Skeletal muscle cell (primary cell): ENCODE measurements around the gene RGMB.

Source experiments
- DNase-seq: peaks from one replicate; pipeline ENCODE4 v3.0.0-alpha.2; 2010; ENCODE audit warnings: low read depth
- H3K4me3 ChIP-seq: 2 replicates; pipeline ENCODE4 v1.5.1; 2011; ENCODE audit warnings: low read depth, mild to moderate bottlenecking, control low read depth, low read length, moderate library complexity

Gene RGMB

GRCh38 chr5:98765815-98766214 is 7.6 kb upstream of the RGMB start:
- no peak overlapping the region for H3K4me3 ChIP-seq
- no peak for DNase-seq

- H3K4me3 ChIP-seq, result no peak overlapping the region
- DNase-seq, result no peak
Measured at GRCh38 chr5:98767581-98767980, 5.9 kb upstream of the RGMB start.

GRCh38 chr5:98768160-98768959 is 5.1 kb upstream of the RGMB start:
- no peak for DNase-seq
- H3K4me3 ChIP-seq, result peak overlapping the region; percentile 83

GRCh38 chr5:98768960-98769209 is 4.6 kb upstream of the RGMB start:
- H3K4me3 ChIP-seq, result peak overlapping the region; percentile 83
- no peak for DNase-seq

GRCh38 chr5:98769210-98769958 is 4.1 kb upstream of the RGMB start:
- peak; percentile 53 for DNase-seq

GRCh38 chr5:98769959-98770208 is 3.6 kb upstream of the RGMB start:
- peak overlapping the region; percentile 83 for H3K4me3 ChIP-seq
- no peak for DNase-seq

More at GRCh38 chr5:98769210-98769958, 4.1 kb upstream of the RGMB start:
- peak overlapping the region; percentile 83 for H3K4me3 ChIP-seq

- H3K4me3 ChIP-seq, result peak overlapping the region; percentile 83
- no peak for DNase-seq
Measured at GRCh38 chr5:98770209-98770910, 3.1 kb upstream of the RGMB start.

- no peak for DNase-seq
- H3K4me3 ChIP-seq, result peak overlapping the region; percentile 83
Measured at GRCh38 chr5:98770911-98771322, 2.5 kb upstream of the RGMB start.

- H3K4me3 ChIP-seq, result peak overlapping the region; percentile 83
- DNase-seq, result peak; percentile 74
Measured at GRCh38 chr5:98771382-98772109, 1.9 kb upstream of the RGMB start.

- peak overlapping the region; percentile 83 for H3K4me3 ChIP-seq
- DNase-seq, result peak; percentile 77
Measured at GRCh38 chr5:98772415-98773213, 849 bp upstream of the RGMB start.

GRCh38 chr5:98773214-98773463 is 324 bp upstream of the RGMB start:
- H3K4me3 ChIP-seq, result peak overlapping the region; percentile 83
- DNase-seq, result no peak

- peak; percentile 49 for DNase-seq
- H3K4me3 ChIP-seq, result peak overlapping the region; percentile 83
Measured at GRCh38 chr5:98774192-98775033, 950 bp downstream of the RGMB start.

- no peak for DNase-seq
- peak overlapping the region; percentile 83 for H3K4me3 ChIP-seq
Measured at GRCh38 chr5:98775246-98776065, 2.0 kb downstream of the RGMB start.

GRCh38 chr5:98776066-98776705 is 2.7 kb downstream of the RGMB start:
- DNase-seq, result peak; percentile 83
- peak overlapping the region; percentile 83 for H3K4me3 ChIP-seq

- peak overlapping the region; percentile 83 for H3K4me3 ChIP-seq
- no peak for DNase-seq
Measured at GRCh38 chr5:98777295-98777694, 3.8 kb downstream of the RGMB start.

GRCh38 chr5:98779264-98779877 is 5.9 kb downstream of the RGMB start:
- no peak for DNase-seq

GRCh38 chr5:98780390-98780789 is 6.9 kb downstream of the RGMB start:
- no peak overlapping the region for H3K4me3 ChIP-seq
- DNase-seq, result no peak

More at GRCh38 chr5:98779264-98779877, 5.9 kb downstream of the RGMB start:
- H3K4me3 ChIP-seq, result peak overlapping the region; percentile 7
